NCI-H2081 treated with DMSO at 0.1 percent for 48 hours (cell line): ENCODE measurements around the gene SCCPDH.

Experiments used
- DNase-seq: peaks from one replicate; lab custom pipeline; 2025; lab: John Stamatoyannopoulos, UW

Gene SCCPDH

GRCh38 chr1:246786606-246787238, 62.5 kb downstream of the SCCPDH start:
- no peak for DNase-seq

GRCh38 chr1:246787781-246788513, 63.7 kb downstream of the SCCPDH start:
- no peak for DNase-seq

GRCh38 chr1:246788895-246789338, 64.7 kb downstream of the SCCPDH start:
- DNase-seq = no peak

GRCh38 chr1:246789454-246790339, 65.5 kb downstream of the SCCPDH start:
- no peak for DNase-seq

- DNase-seq = no peak
These were observed 66.2 kb downstream of the SCCPDH start for GRCh38 chr1:246790364-246790763.

GRCh38 chr1:246790833-246791232, 66.6 kb downstream of the SCCPDH start:
- no peak for DNase-seq

GRCh38 chr1:246791303-246791918, 67.2 kb downstream of the SCCPDH start:
- DNase-seq = no peak

- DNase-seq = no peak
These were observed 68.4 kb downstream of the SCCPDH start for GRCh38 chr1:246792603-246793002.

GRCh38 chr1:246793356-246793896, 69.2 kb downstream of the SCCPDH start:
- DNase-seq = no peak

- DNase-seq = no peak
These were observed 70.0 kb downstream of the SCCPDH start for GRCh38 chr1:246794048-246794827.

- no peak for DNase-seq
These were observed 70.8 kb downstream of the SCCPDH start for GRCh38 chr1:246794828-246795671.

GRCh38 chr1:246795906-246796694, 71.9 kb downstream of the SCCPDH start:
- DNase-seq = no peak

- DNase-seq = no peak
These were observed 72.9 kb downstream of the SCCPDH start for GRCh38 chr1:246797157-246797556.

- no peak for DNase-seq
These were observed 73.4 kb downstream of the SCCPDH start for GRCh38 chr1:246797597-246797996.

- no peak for DNase-seq
These were observed 73.9 kb downstream of the SCCPDH start for GRCh38 chr1:246798107-246798506.

- no peak for DNase-seq
These were observed 74.6 kb downstream of the SCCPDH start for GRCh38 chr1:246798606-246799496.

- DNase-seq = no peak
These were observed 76.1 kb downstream of the SCCPDH start for GRCh38 chr1:246800356-246800755.

- DNase-seq = no peak
These were observed 76.5 kb downstream of the SCCPDH start for GRCh38 chr1:246800756-246801155.
